Tibial artery (tissue), 4 donors: ENCODE results near the gene XPNPEP3.
"Not testable (repeated sequence)": the region's sequence is repeated elsewhere in the genome, so short reads cannot be mapped to it uniquely, and the experiment has no call there.

Experiments used
- DNase-seq, 2 donors: peaks; one replicate each; pipeline ENCODE4 v3.0.0-alpha.2; 2019
- H3K27ac ChIP-seq, 2 donors: fragments of 200-600 bp; sonication (generic) in 1 of 2; 1 replicate in 1 of 2; 2 replicates in 1 of 2; pipeline ENCODE4 v1.5.1; 2018 to 2019; ENCODE audit warnings: mild to moderate bottlenecking in 1 of 2
- H3K27me3 ChIP-seq, 2 donors: fragments of 200-600 bp; sonication (generic) in 1 of 2; one replicate each; pipeline versions ENCODE4 v1.5.1 to v1.6.0; 2016 to 2019
- H3K36me3 ChIP-seq, 3 donors: fragments of 200-600 bp; sonication (generic) in 2 of 3; one replicate each; pipeline ENCODE4 v1.5.1; 2016 to 2019; ENCODE audit warnings: mild to moderate bottlenecking in 2 of 3
- H3K4me1 ChIP-seq, 4 donors: fragments of 200-600 bp; sonication (generic) in 2 of 4; 1 replicate in 3 of 4; 2 replicates in 1 of 4; pipeline ENCODE4 v1.5.1; 2016 to 2019
- H3K4me3 ChIP-seq, 2 donors: fragments of 200-600 bp; sonication (generic) in 1 of 2; 1 replicate in 1 of 2; 2 replicates in 1 of 2; pipeline ENCODE4 v1.5.1; 2018 to 2019; ENCODE audit warnings: mild to moderate bottlenecking in 2 of 2
- H3K9me3 ChIP-seq, 3 donors: fragments of 200-600 bp; sonication (generic) in 1 of 3; one replicate each; pipeline ENCODE4 v1.5.1; 2016 to 2019
- CTCF ChIP-seq, 2 experiments: fragments of 200-600 bp in 1 of 2; fragments of 450-650 bp in 1 of 2; IDR thresholded peaks; one replicate each; pipeline ENCODE4 v1.5.1; 2017 to 2019; ENCODE audit warnings: antibody characterized with exemption in 2 of 2, mild to moderate bottlenecking in 1 of 2, moderate library complexity in 1 of 2
- intact Hi-C: fragments of 100-400 bp; cut with DNase I; formaldehyde crosslinking; loops from one replicate; pipeline ENCODE4 v1.15.0; 2023; ENCODE audit warnings: low total_unique reads

The XPNPEP3 gene

GRCh38 chr22:40829131-40829530 lies 27.8 kb upstream of the XPNPEP3 start:
- Histone ChIP-seq H3K4me3 (no peak overlapping the region), H3K27ac (no peak overlapping the region), H3K36me3 (peaks cover 74 to 93% (median 83%) of the 10 kb centered on the region in 3 donors), H3K27me3 (no peaks in the 10 kb centered on the region), H3K9me3 (no peaks in the 10 kb centered on the region), H3K4me1 (no peaks in the 10 kb centered on the region)
- no peak for TF ChIP-seq CTCF (IDR thresholded peaks at IDR 0.05)
- intact Hi-C loops = no loop called here
- no peak for DNase-seq

- no peak overlapping the region for H3K27ac ChIP-seq
- H3K4me3 ChIP-seq = no peak overlapping the region
- no peak for DNase-seq
- intact Hi-C loops = no loop called here
- H3K4me1 ChIP-seq = no peaks in the 10 kb centered on the region
- no peak for TF ChIP-seq CTCF (IDR thresholded peaks at IDR 0.05)
- H3K36me3 ChIP-seq = peaks cover 75 to 93% (median 78%) of the 10 kb centered on the region in 3 donors
- no peaks in the 10 kb centered on the region for H3K27me3 ChIP-seq
- H3K9me3 ChIP-seq = no peaks in the 10 kb centered on the region
These were observed 22.3 kb upstream of the XPNPEP3 start for GRCh38 chr22:40834619-40835018.

GRCh38 chr22:40838486-40838885 lies 18.5 kb upstream of the XPNPEP3 start:
- no peak overlapping the region for H3K27ac ChIP-seq
- no peaks in the 10 kb centered on the region for H3K27me3 ChIP-seq
- peaks cover 64 to 93% (median 82%) of the 10 kb centered on the region in 3 donors for H3K36me3 ChIP-seq
- peaks cover 0 to 5% (median 0%) of the 10 kb centered on the region in 4 donors for H3K4me1 ChIP-seq
- no peak for TF ChIP-seq CTCF (IDR thresholded peaks at IDR 0.05)
- no peak for DNase-seq
- H3K4me3 ChIP-seq = no peak overlapping the region
- no peaks in the 10 kb centered on the region for H3K9me3 ChIP-seq
- intact Hi-C loops = no loop called here

- Histone ChIP-seq H3K36me3 (peaks cover 45 to 95% (median 95%) of the 10 kb centered on the region in 3 donors), H3K9me3 (no peaks in the 10 kb centered on the region), H3K27ac (no peak overlapping the region), H3K27me3 (no peaks in the 10 kb centered on the region), H3K4me1 (peaks cover 0 to 5% (median 0%) of the 10 kb centered on the region in 4 donors), H3K4me3 (no peak overlapping the region)
- no peak for DNase-seq
- intact Hi-C loops = loop anchor here (5.0 kb wide), 1 partner anchor 393 kb away; no protein-coding TSS in a partner anchor
- no peak for TF ChIP-seq CTCF (IDR thresholded peaks at IDR 0.05)
These were observed 12.0 kb upstream of the XPNPEP3 start for GRCh38 chr22:40844951-40845350.

GRCh38 chr22:40845816-40846215 lies 11.1 kb upstream of the XPNPEP3 start:
- H3K4me3 ChIP-seq, H3K27ac ChIP-seq, H3K9me3 ChIP-seq, H3K4me1 ChIP-seq, H3K27me3 ChIP-seq, DNase-seq: not testable (repeated sequence)
- intact Hi-C loops = loop anchor here (5.0 kb wide), 1 partner anchor 394 kb away; no protein-coding TSS in a partner anchor
- peaks cover 36 to 93% (median 87%) of the 10 kb centered on the region in 3 donors for H3K36me3 ChIP-seq

GRCh38 chr22:40853333-40853732 lies 3.6 kb upstream of the XPNPEP3 start:
- no peak for TF ChIP-seq CTCF (IDR thresholded peaks at IDR 0.05)
- DNase-seq = no peak
- peak overlapping the region in 1 of 2 donors; percentile 95 for H3K27ac ChIP-seq
- H3K4me3 ChIP-seq = no peak overlapping the region
- intact Hi-C loops = no loop called here
- no peaks in the 10 kb centered on the region for H3K9me3 ChIP-seq
- peaks cover 0 to 22% (median 17%) of the 10 kb centered on the region in 3 donors for H3K36me3 ChIP-seq
- H3K4me1 ChIP-seq = peaks cover 0 to 62% (median 35%) of the 10 kb centered on the region in 4 donors
- H3K27me3 ChIP-seq = no peaks in the 10 kb centered on the region
